Measurements from ENCODE around the gene MROH8. TPM values are rescaled to one million over a fixed set of nuclear protein-coding genes. Genes with fewer than 3 reads are reported as not detected.

Gene MROH8
- total RNA-seq, 1 experiment from 2014 or later: 0.50 TPM

- Mint-ChIP-seq H3K36me3 (no peaks in the 10 kb centered on the region), H3K9me3 (no peaks in the 10 kb centered on the region), H3K4me3 (no peak overlapping the region), H3K27ac (no peak overlapping the region), H3K4me1 (no peaks in the 10 kb centered on the region), H3K27me3 (ENCODE audit: low read depth) (no peaks in the 10 kb centered on the region)
- no peak for ATAC-seq
- CTCF ChIA-PET: interaction anchor here (1.7 kb wide), 1 partner anchor 16 kb away, joined by 6 read pairs; the partner anchor contains the start of gene RBL1
- TF ChIP-seq E2F1 (CRISPR knock-in tag; IDR thresholded peaks at IDR 0.05) (no peak), ZNF512 (CRISPR knock-in tag; IDR thresholded peaks at IDR 0.05; ENCODE audit: borderline replicate concordance) (no peak), ZBTB21 (CRISPR knock-in tag; IDR thresholded peaks at IDR 0.05; ENCODE audit: borderline replicate concordance) (no peak), IRF2 (CRISPR knock-in tag; IDR thresholded peaks at IDR 0.05; ENCODE audit: borderline replicate concordance, low read depth) (no peak), NR2C2 (CRISPR knock-in tag; IDR thresholded peaks at IDR 0.05) (no peak), ATF2 (CRISPR knock-in tag; IDR thresholded peaks at IDR 0.05; ENCODE audit: borderline replicate concordance, low read depth) (no peak), GRHL2 (CRISPR knock-in tag; IDR thresholded peaks at IDR 0.05; ENCODE audit: insufficient replicate concordance, severe bottlenecking) (no peak), IRF1 (CRISPR knock-in tag; IDR thresholded peaks at IDR 0.05) (no peak), AFF4 (CRISPR knock-in tag; IDR thresholded peaks at IDR 0.05; ENCODE audit: borderline replicate concordance) (no peak), GABPB1 (CRISPR knock-in tag; IDR thresholded peaks at IDR 0.05) (no peak), ATF3 (CRISPR knock-in tag; conservative IDR thresholded peaks at IDR 0.05) (no peak), ZNF263 (CRISPR knock-in tag; IDR thresholded peaks at IDR 0.05; ENCODE audit: low read depth) (no peak)
- POLR2A ChIA-PET: no interaction called here
- DNase-seq (ENCODE audit: low spot score): no peak
Observed at GRCh38 chr20:37111926-37112455, 67.4 kb downstream of the MROH8 start.

GRCh38 chr20:37108676-37109075 lies 70.7 kb downstream of the MROH8 start:
- H3K27ac Mint-ChIP-seq: no peak overlapping the region
- H3K9me3 Mint-ChIP-seq: no peaks in the 10 kb centered on the region
- no peak overlapping the region for H3K4me3 Mint-ChIP-seq
- DNase-seq (ENCODE audit: low spot score) (no peak), ATAC-seq (no peak)
- POLR2A ChIA-PET: no interaction called here
- H3K36me3 Mint-ChIP-seq: no peaks in the 10 kb centered on the region
- H3K4me1 Mint-ChIP-seq: no peaks in the 10 kb centered on the region
- H3K27me3 Mint-ChIP-seq (ENCODE audit: low read depth): no peaks in the 10 kb centered on the region
- CTCF ChIA-PET: no interaction called here
- TF ChIP-seq HMGXB4 (CRISPR knock-in tag; IDR thresholded peaks at IDR 0.05) (no peak), NFE2L1 (CRISPR knock-in tag; IDR thresholded peaks at IDR 0.05) (no peak), SP1 (CRISPR knock-in tag; conservative IDR thresholded peaks at IDR 0.05) (no peak), ZNF532 (CRISPR knock-in tag; IDR thresholded peaks at IDR 0.05; ENCODE audit: borderline replicate concordance) (no peak), ZNF121 (CRISPR knock-in tag; IDR thresholded peaks at IDR 0.05) (no peak), ZNF423 (CRISPR knock-in tag; IDR thresholded peaks at IDR 0.05) (no peak), NR1H2 (CRISPR knock-in tag; IDR thresholded peaks at IDR 0.05) (no peak), ELF4 (CRISPR knock-in tag; IDR thresholded peaks at IDR 0.05; ENCODE audit: low read depth) (no peak)
